ENCODE data around the gene PLIN5.

Gene PLIN5

GRCh38 chr19:4501691-4502090 is 33.3 kb downstream of the PLIN5 start:
- TF ChIP-seq CTCF (IDR thresholded peaks at IDR 0.05; ENCODE audit: low read depth, low read length) = no peak
- no peak for DNase-seq (ENCODE audit: low read depth, low spot score)
- in situ Hi-C loops (cut with HindIII; ENCODE audit: low sequenced_read_pairs) = no loop called here
- no peak overlapping the region for H3K4me3 ChIP-seq (ENCODE audit: low read depth, low read length)

- H3K4me3 ChIP-seq (ENCODE audit: low read depth, low read length) = no peak overlapping the region
- no peak for TF ChIP-seq CTCF (IDR thresholded peaks at IDR 0.05; ENCODE audit: low read depth, low read length)
- in situ Hi-C loops (cut with HindIII; ENCODE audit: low sequenced_read_pairs) = no loop called here
- no peak for DNase-seq (ENCODE audit: low read depth, low spot score)
These were observed 34.0 kb downstream of the PLIN5 start for GRCh38 chr19:4500841-4501591.

GRCh38 chr19:4499855-4500254 is 35.2 kb downstream of the PLIN5 start:
- DNase-seq (ENCODE audit: low read depth, low spot score) = no peak
- TF ChIP-seq CTCF (IDR thresholded peaks at IDR 0.05; ENCODE audit: low read depth, low read length) = no peak
- H3K4me3 ChIP-seq (ENCODE audit: low read depth, low read length) = no peak overlapping the region
- in situ Hi-C loops (cut with HindIII; ENCODE audit: low sequenced_read_pairs) = no loop called here

GRCh38 chr19:4499318-4499717 is 35.7 kb downstream of the PLIN5 start:
- in situ Hi-C loops (cut with HindIII; ENCODE audit: low sequenced_read_pairs) = no loop called here
- no peak overlapping the region for H3K4me3 ChIP-seq (ENCODE audit: low read depth, low read length)
- no peak for DNase-seq (ENCODE audit: low read depth, low spot score)
- no peak for TF ChIP-seq CTCF (IDR thresholded peaks at IDR 0.05; ENCODE audit: low read depth, low read length)

- TF ChIP-seq CTCF (IDR thresholded peaks at IDR 0.05; ENCODE audit: low read depth, low read length) = no peak
- in situ Hi-C loops (cut with HindIII; ENCODE audit: low sequenced_read_pairs) = no loop called here
- H3K4me3 ChIP-seq (ENCODE audit: low read depth, low read length) = no peak overlapping the region
- DNase-seq (ENCODE audit: low read depth, low spot score) = no peak
These were observed 36.3 kb downstream of the PLIN5 start for GRCh38 chr19:4498694-4499093.

- no peak for DNase-seq (ENCODE audit: low read depth, low spot score)
- TF ChIP-seq CTCF (IDR thresholded peaks at IDR 0.05; ENCODE audit: low read depth, low read length) = no peak
- no peak overlapping the region for H3K4me3 ChIP-seq (ENCODE audit: low read depth, low read length)
- in situ Hi-C loops (cut with HindIII; ENCODE audit: low sequenced_read_pairs) = no loop called here
These were observed 37.1 kb downstream of the PLIN5 start for GRCh38 chr19:4497770-4498389.

Data from astrocyte of the spinal cord (primary cell).